Activated CD8-positive, alpha-beta T cell treated with anti-CD3 and anti-CD28 coated beads, Interleukin-2, amount 10 ng/mL, durations not matched to agents 7 days and 5 days (primary cell): ENCODE results near the gene WNK2. TPM values are rescaled to one million over a fixed set of nuclear protein-coding genes. Genes with fewer than 3 reads are reported as not detected.

Source experiments
- ATAC-seq: fragments of 150-1000 bp; cut with Tn5 transposase; one replicate; pipeline ENCODE4 v1.10.0; 2021; ENCODE audit warnings: moderate library complexity
- CTCF ChIA-PET: fragments of 350-600 bp; sonication (Branson Sonifier 250); formaldehyde crosslinking; loops from one replicate; lab custom pipeline; 2021; ENCODE audit warnings: antibody characterized with exemption; lab: Charles Lee
- POLR2A ChIA-PET: fragments of 350-600 bp; sonication (Branson Sonifier 250); formaldehyde crosslinking; loops from one replicate; lab custom pipeline; 2021; ENCODE audit warnings: antibody characterized with exemption; lab: Charles Lee
- DNase-seq: peaks from one replicate; pipeline ENCODE4 v3.0.0-alpha.2; 2020
- H3K27ac Mint-ChIP-seq: one replicate; pipeline ENCODE4 v1.8.0; 2021; ENCODE audit warnings: mild to moderate bottlenecking, mixed read lengths
- H3K27me3 Mint-ChIP-seq: one replicate; pipeline ENCODE4 v1.8.0; 2021; ENCODE audit warnings: low read depth, mixed read lengths
- H3K36me3 Mint-ChIP-seq: one replicate; pipeline ENCODE4 v1.8.0; 2021; ENCODE audit warnings: low read depth, mixed read lengths
- H3K4me1 Mint-ChIP-seq: one replicate; pipeline ENCODE4 v1.8.0; 2021; ENCODE audit warnings: low read depth, mixed read lengths
- H3K4me3 Mint-ChIP-seq: one replicate; pipeline ENCODE4 v1.8.0; 2021; ENCODE audit warnings: mild to moderate bottlenecking, mixed read lengths
- H3K9me3 Mint-ChIP-seq: one replicate; pipeline ENCODE4 v1.8.0; 2022; ENCODE audit warnings: mixed read lengths; ENCODE audit not compliant: insufficient read depth
- total RNA-seq, 2 experiments: library from RNA; stranded (reverse); gene quantifications; one replicate each; pipeline ENCODE4 v1.2.3, GENCODE V29; 2021

WNK2 gene
- total RNA-seq, 2 experiments from 2014 or later = not detected

DNA sequence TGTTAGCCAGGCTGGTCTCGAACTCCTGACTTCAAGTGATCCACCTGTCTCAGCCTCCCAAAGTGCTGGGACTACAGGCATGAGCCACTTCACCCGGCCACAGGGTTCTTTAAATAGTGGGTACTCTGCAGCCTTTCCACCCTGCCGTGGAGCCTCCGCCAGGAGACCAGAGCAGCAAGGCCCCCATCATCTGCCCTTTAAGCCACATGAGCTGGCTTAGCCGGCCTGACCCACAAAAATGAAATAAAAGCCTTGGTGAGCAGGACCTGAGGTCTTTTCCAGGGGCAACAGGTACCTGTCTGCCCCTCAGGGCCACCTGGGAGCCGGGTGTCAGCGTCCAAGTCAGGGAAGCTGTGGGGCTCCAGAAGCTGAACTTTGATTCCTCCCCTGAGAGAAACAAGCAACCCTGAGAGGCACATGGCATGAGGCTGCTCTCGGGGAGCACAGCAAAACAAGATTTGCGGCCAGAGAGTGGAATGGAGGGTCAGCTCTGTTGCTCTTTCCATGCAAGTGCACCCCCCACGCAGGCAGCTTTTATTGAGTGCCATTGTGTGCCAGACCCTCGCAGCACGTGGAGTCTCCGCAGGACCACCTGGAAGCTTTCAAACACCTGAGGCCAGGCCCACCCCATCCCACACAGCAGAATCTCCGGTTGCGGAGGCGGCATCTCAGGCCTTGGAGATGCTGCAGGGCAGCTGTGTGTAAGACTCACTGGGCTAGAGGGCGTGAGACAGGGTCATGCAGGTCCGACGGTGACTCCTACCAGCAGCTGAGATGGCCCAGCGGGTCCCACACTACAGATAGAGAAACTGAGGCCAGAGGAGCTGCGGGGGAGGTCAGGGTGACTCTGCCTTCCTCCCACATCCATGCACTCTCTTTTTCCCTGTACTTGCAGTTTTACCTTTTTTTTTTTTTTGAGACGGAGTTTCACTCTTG, 4.8 kb upstream of the WNK2 start:
- POLR2A ChIA-PET = no interaction called here
- DNase-seq = no peak
- Mint-ChIP-seq H3K36me3 (no peaks in the 10 kb centered on the region), H3K27ac (no peak overlapping the region), H3K27me3 (peaks cover 23% of the 10 kb centered on the region), H3K4me3 (no peak overlapping the region), H3K9me3 (no peaks in the 10 kb centered on the region), H3K4me1 (peaks cover 8% of the 10 kb centered on the region)
- ATAC-seq = no peak
- CTCF ChIA-PET = interaction anchor here (1.1 kb wide), 1 partner anchor 11 kb away, joined by 3 read pairs; no protein-coding TSS in a partner anchor

DNA sequence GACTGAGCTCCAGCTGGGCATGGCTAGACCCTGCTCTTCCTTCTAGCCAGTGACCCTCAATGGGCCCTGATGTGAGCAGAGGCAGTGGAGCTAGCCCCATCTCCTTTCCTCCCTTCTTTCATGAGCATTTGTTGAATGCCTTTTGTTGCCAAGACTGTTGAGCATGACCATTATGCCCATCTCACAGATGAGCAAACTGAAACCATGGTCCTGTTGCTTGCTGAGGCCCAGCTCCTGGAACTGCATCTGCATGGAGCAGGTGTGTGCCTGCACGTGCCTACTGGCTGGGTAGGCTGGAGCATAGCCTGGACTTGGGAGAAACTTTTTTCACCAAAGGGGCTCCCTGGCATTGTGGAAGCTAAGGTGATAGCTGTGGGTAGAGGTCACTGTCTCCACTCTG, 3.0 kb upstream of the WNK2 start:
- ATAC-seq (no peak), DNase-seq (no peak)
- ChIA-PET POLR2A (no interaction called here), CTCF (interaction anchor here (1.9 kb wide), 1 partner anchor 72 kb away, joined by 4 read pairs; no protein-coding TSS in a partner anchor)
- Mint-ChIP-seq H3K4me1 (peaks cover 8% of the 10 kb centered on the region), H3K27ac (no peak overlapping the region), H3K9me3 (no peaks in the 10 kb centered on the region), H3K4me3 (no peak overlapping the region), H3K27me3 (peaks cover 29% of the 10 kb centered on the region), H3K36me3 (no peaks in the 10 kb centered on the region)

DNA sequence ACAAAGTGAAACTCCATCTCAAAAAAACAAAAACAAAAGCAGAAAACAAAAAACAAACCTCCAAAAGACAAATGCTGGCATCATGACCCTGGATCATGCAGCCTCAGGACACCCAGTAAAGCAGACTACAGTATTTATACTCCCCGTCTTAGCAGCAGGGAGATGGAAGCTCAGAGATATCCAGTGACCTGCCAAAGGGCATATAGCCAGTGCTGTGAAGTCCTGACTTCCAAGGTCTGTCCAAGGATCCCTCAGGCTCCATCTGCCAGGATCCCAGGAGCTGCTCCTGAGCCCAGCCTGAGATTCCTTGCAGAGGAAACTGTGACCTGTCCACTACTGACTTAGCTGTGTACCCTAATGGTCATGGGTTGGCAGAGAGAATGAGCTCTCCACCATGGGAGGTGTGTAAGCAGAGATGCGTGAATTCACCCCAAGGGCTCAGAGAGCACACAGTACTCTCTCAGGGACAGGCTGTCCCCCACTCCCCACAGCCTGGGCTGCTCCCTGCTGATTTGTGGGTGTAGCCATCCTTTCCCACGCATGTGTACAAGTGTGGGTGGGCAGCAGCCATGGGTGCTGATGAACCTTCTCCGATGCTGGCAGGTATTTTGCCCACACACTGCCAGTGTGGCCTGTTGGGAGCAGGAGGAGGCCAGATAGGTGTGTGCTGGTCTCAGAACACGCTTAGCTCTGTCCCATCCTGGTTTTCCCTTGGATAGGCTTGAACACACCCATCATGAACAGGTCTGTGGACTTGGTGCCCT, 2.1 kb upstream of the WNK2 start:
- Mint-ChIP-seq H3K27me3 (peaks cover 38% of the 10 kb centered on the region), H3K4me1 (peaks cover 8% of the 10 kb centered on the region), H3K36me3 (no peaks in the 10 kb centered on the region), H3K4me3 (no peak overlapping the region), H3K9me3 (no peaks in the 10 kb centered on the region), H3K27ac (no peak overlapping the region)
- POLR2A ChIA-PET = no interaction called here
- DNase-seq (no peak), ATAC-seq (no peak)
- CTCF ChIA-PET = interaction anchor here (1.9 kb wide), 1 partner anchor 73 kb away, joined by 4 read pairs; no protein-coding TSS in a partner anchor

DNA sequence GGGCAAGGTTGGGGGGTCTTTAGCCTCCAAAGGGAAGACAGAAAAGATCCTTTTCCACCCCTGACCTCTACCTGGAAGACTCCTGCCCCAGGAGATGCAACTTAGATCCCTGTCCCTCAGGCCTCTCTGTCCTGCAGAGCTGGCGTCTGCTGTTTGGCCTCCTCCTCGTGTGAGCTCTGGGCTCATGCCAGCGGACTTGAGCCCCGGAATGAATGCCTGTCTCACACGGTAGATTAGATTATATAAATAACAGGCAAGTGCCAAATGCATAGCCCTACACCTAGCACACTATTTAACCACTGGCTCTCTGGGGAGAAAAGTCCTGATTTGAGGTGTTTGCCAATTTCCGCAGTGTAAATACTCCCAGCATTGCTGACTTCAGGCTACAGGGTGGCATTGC, 1.4 kb upstream of the WNK2 start:
- no peaks in the 10 kb centered on the region for H3K9me3 Mint-ChIP-seq
- no peak for ATAC-seq
- H3K4me1 Mint-ChIP-seq = peaks cover 8% of the 10 kb centered on the region
- DNase-seq = no peak
- H3K27ac Mint-ChIP-seq = no peak overlapping the region
- no peaks in the 10 kb centered on the region for H3K36me3 Mint-ChIP-seq
- peaks cover 45% of the 10 kb centered on the region for H3K27me3 Mint-ChIP-seq
- ChIA-PET POLR2A (no interaction called here), CTCF (interaction anchor here (1.9 kb wide), 1 partner anchor 74 kb away, joined by 4 read pairs; no protein-coding TSS in a partner anchor)
- H3K4me3 Mint-ChIP-seq = no peak overlapping the region

DNA sequence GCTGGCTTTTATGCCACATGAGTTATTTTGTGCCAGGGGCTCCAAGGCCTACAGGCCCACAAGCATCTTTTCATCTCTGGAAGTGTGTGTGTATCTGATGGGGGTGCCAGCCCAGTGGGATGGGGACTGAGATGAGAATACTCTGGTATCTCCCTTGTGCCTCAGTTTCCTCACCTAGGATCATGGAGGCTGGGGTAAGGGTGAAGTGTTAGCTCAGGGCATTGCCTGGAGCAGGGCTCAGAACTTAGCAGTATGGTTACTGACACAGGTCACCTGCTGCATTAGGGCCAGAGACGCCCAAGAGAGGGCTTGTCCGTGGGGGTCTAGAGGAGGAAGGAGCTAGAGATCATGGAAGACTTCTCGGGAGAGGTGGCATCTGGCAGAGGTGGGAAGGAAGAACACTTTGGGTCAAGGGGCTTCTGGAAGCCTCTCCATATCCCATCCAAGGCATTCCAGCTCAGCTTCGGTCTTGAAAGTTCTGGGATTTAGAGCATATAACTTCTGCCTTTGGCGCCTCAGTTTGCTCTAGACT, 742 bp upstream of the WNK2 start:
- ChIA-PET POLR2A (no interaction called here), CTCF (no interaction called here)

DNA sequence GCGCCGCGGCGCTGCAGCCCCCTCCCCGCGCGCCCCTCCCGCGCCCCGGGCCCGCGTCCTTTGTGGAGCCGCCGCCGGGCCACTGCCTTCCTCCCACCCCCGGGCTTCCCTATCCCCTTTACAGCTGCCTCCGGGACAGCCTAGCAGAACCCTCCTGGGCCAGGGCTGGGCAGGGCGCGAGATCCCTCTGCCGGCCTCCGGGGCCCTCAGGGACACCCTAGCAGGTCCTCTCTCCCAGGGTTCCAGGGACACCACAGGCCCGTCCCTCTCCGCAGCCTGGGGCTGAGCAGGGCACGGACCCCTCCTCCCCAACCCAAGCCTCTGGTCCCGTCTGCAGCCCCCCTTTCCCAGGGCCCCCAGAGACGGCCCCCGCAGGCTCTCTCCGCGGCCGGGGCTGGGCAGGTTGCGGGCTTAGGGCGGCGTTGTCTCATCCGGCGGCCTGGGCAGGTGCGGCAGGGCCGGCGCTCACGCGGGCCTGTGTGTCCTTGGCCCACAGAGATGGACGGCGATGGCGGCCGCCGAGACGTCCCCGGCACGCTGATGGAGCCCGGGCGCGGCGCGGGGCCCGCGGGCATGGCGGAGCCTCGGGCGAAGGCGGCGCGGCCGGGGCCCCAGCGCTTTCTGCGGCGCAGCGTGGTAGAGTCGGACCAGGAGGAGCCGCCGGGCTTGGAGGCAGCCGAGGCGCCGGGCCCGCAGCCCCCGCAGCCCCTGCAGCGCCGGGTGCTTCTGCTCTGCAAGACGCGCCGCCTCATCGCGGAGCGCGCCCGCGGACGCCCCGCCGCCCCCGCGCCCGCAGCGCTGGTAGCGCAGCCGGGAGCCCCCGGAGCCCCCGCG, 710 bp downstream of the WNK2 start:
- POLR2A ChIA-PET = no interaction called here
- no peak for DNase-seq
- Mint-ChIP-seq H3K36me3 (no peaks in the 10 kb centered on the region), H3K27ac (no peak overlapping the region), H3K9me3 (no peaks in the 10 kb centered on the region), H3K27me3 (peaks cover 49% of the 10 kb centered on the region), H3K4me3 (peak overlapping the region; percentile 50), H3K4me1 (peaks cover 8% of the 10 kb centered on the region)
- CTCF ChIA-PET = no interaction called here
- peak; percentile 18 for ATAC-seq

More for the DNA sequence above, 742 bp upstream of the WNK2 start:
- DNase-seq (no peak), ATAC-seq (no peak)
- Mint-ChIP-seq H3K4me1 (peaks cover 8% of the 10 kb centered on the region), H3K9me3 (no peaks in the 10 kb centered on the region), H3K4me3 (no peak overlapping the region), H3K27ac (no peak overlapping the region), H3K27me3 (peaks cover 49% of the 10 kb centered on the region), H3K36me3 (no peaks in the 10 kb centered on the region)

DNA sequence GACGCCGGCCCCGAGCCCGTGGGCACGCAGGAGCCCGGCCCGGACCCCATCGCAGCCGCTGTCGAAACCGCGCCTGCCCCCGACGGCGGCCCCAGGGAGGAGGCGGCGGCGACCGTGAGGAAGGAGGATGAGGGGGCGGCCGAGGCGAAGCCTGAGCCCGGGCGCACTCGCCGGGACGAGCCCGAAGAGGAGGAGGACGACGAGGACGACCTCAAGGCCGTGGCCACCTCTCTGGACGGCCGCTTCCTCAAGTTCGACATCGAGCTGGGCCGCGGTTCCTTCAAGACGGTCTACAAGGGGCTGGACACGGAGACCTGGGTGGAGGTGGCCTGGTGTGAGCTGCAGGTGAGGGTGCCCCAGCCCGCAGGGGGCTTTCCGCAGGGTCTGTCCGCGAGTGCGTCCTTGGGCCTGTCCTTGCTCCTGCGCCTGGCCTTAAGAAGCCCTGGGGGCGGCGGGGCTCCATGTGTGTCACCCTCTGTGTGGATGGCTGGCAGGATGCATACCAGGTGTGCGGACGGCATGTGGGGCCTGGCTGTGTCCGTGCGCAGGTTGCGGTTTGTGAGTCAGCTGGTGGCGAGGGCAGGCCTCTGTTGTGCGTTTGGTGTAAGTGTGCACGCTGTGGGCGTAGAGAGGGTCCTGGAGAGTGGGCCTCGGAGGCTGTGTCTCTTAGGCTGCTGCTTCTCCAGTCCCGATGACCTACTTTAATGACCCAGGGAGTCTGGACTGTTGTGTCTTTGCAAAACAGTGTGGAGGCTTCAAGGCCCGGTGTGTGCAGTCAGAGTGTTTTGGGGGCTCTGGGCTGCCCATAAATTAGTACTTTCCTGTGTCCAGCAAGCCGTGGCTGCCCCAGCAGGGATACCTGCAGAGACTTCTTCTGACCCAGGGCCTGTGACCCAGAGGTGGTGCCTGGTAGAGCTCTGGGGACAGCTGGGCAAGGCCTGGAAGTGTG, 1.6 kb downstream of the WNK2 start:
- H3K4me1 Mint-ChIP-seq = peaks cover 8% of the 10 kb centered on the region
- DNase-seq = no peak
- ATAC-seq = no peak
- no peak overlapping the region for H3K27ac Mint-ChIP-seq
- no peak overlapping the region for H3K4me3 Mint-ChIP-seq
- ChIA-PET POLR2A (no interaction called here), CTCF (interaction anchor here (1.0 kb wide), 1 partner anchor 25 kb away, joined by 3 read pairs; no protein-coding TSS in a partner anchor)
- H3K36me3 Mint-ChIP-seq = no peaks in the 10 kb centered on the region
- H3K27me3 Mint-ChIP-seq = peaks cover 49% of the 10 kb centered on the region
- H3K9me3 Mint-ChIP-seq = no peaks in the 10 kb centered on the region

DNA sequence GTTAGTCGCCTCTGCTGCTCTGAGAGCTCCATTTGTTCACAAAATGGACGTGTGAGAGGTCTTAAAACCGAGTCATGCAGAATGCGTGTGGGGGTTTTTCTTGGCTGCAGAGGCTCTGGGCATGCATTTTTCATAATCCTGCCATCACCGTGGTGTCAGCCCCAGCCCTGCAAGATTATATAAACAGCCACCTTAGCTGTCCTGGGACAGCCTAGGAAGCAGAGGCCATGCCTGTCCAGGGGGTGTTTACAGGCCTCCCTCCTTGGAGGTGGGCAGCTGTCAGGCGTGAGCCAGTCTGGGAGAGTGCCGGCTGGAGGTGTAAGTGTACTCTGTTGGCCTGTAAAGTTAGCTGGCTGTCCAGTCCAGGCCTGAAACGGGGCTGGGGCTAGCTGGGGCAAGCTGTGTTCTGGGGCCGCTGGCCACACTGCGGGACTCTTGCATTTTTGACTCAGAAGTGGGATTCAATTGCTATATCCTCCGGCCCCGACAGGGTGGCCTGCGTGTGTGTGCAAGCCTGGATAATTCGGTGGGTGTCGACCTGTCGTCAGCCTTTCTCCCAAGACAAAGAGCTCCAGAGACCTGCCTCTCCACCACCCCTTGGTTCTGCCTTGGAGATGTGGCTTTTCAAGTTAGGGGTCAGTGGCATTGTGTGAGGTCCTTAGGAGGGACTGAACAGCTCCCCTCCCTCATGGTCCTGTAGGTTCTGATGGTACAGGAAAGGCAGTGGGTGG, 2.4 kb downstream of the WNK2 start:
- CTCF ChIA-PET = interaction anchor here (1.0 kb wide), 1 partner anchor 26 kb away, joined by 3 read pairs; no protein-coding TSS in a partner anchor
- Mint-ChIP-seq H3K4me1 (peaks cover 8% of the 10 kb centered on the region), H3K4me3 (no peak overlapping the region), H3K36me3 (no peaks in the 10 kb centered on the region), H3K27ac (no peak overlapping the region), H3K9me3 (no peaks in the 10 kb centered on the region), H3K27me3 (peaks cover 47% of the 10 kb centered on the region)
- DNase-seq (no peak), ATAC-seq (no peak)
- POLR2A ChIA-PET = no interaction called here

DNA sequence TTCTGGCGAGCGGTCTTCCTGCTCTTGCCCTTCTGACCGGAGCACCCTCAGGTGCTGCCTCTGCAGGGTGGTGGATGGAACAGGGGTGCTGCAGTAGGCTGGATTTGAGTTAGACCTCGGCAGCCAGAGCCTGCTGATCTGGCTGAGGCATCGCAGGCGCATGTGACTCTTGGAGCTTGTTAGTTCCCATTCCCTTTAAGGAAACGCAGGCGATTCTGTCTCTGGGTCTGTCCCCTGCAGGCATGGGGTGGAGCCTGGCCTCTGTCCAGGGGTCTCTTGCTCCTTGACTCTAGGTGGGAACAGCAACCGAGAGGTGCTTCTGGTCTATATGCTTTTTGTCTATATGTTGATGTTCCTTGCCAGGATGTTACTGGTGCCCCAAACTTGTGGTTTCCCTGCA, 3.1 kb downstream of the WNK2 start:
- peaks cover 42% of the 10 kb centered on the region for H3K27me3 Mint-ChIP-seq
- peaks cover 8% of the 10 kb centered on the region for H3K4me1 Mint-ChIP-seq
- ATAC-seq (no peak), DNase-seq (no peak)
- H3K36me3 Mint-ChIP-seq = no peaks in the 10 kb centered on the region
- H3K9me3 Mint-ChIP-seq = no peaks in the 10 kb centered on the region
- no peak overlapping the region for H3K4me3 Mint-ChIP-seq
- POLR2A ChIA-PET = no interaction called here
- CTCF ChIA-PET = no interaction called here
- H3K27ac Mint-ChIP-seq = no peak overlapping the region

DNA sequence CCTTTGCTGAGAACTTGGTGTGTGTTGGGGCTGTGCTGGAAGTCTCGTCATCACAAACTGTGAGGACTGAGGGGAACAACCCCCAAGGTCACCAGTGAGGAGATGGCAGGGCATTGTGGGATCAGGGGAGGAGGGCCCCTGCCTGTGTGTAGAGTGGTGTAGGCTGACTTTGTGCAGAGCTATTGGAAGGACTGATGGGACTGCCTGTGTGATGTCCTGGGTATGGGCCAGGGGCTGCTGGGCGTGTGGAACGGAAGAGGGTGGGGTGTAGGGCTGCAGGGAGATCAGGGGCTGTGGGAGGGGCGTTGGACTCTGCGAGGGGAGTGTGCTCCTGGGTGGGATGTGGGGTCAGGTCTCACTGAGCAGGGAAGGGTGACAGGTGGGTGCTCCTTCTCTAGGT, 3.6 kb downstream of the WNK2 start:
- CTCF ChIA-PET = no interaction called here
- no peak overlapping the region for H3K27ac Mint-ChIP-seq

More for the DNA sequence above, 3.6 kb downstream of the WNK2 start:
- DNase-seq (no peak), ATAC-seq (no peak)
- Mint-ChIP-seq H3K4me1 (peaks cover 8% of the 10 kb centered on the region), H3K36me3 (no peaks in the 10 kb centered on the region), H3K9me3 (no peaks in the 10 kb centered on the region), H3K4me3 (no peak overlapping the region), H3K27me3 (peaks cover 38% of the 10 kb centered on the region)
- POLR2A ChIA-PET = no interaction called here
